VCaP (cell line): ENCODE data around the gene EVC2.

ENCODE experiments used
- H3K27ac ChIP-seq: fragments of 450-650 bp; 2 replicates; pipeline ENCODE4 v1.5.1; 2017
- TF ChIP-seq, protein P1 (sequence below): fragments of 450-650 bp; conservative IDR thresholded peaks from 2 replicates; pipeline ENCODE4 v1.5.1; 2017; ENCODE audit warnings: mild to moderate bottlenecking, moderate library complexity

Gene EVC2

DNA sequence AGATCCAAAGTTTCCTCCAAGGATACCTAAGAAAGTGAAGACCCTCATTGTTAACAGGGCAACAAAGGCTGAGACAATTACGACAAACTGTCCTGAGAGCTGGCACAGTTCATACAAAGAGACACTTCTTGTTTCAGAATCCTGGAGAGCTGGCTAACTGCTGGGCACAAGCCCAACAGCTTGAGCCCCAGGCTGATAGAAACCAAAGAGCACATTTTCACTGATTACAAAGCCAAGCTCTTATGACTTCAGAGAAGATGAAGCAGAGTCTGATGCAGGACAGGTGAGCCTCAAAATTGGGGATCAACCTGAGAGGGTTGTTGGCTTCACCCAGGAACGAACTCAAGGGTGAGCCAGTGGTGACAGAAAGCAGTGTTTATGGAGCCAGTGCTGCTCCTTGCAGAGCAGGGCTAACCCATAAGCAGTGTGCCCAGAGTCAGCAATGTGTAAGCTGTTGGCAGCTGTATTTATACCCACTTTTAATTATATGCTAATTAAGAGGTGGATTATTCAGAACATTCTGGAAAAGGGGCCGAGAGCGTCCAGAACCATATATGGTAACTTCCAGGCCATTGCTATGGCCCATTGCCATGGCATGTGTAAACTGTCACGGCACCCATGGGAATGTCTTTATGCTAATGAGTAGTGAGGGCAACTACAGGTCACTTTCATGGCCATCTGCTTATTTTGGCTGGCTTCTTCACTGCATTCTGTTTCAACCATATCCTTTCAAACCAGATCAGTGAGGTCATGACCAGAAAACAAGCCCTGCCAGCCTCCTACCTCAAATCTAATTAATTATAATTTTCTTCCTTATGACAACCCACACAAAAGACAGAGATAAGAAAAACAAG, 183.7 kb downstream of the EVC2 start:
- TF ChIP-seq, protein P1, sequence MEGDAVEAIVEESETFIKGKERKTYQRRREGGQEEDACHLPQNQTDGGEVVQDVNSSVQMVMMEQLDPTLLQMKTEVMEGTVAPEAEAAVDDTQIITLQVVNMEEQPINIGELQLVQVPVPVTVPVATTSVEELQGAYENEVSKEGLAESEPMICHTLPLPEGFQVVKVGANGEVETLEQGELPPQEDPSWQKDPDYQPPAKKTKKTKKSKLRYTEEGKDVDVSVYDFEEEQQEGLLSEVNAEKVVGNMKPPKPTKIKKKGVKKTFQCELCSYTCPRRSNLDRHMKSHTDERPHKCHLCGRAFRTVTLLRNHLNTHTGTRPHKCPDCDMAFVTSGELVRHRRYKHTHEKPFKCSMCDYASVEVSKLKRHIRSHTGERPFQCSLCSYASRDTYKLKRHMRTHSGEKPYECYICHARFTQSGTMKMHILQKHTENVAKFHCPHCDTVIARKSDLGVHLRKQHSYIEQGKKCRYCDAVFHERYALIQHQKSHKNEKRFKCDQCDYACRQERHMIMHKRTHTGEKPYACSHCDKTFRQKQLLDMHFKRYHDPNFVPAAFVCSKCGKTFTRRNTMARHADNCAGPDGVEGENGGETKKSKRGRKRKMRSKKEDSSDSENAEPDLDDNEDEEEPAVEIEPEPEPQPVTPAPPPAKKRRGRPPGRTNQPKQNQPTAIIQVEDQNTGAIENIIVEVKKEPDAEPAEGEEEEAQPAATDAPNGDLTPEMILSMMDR: no peak
- no peak overlapping the region for H3K27ac ChIP-seq

DNA sequence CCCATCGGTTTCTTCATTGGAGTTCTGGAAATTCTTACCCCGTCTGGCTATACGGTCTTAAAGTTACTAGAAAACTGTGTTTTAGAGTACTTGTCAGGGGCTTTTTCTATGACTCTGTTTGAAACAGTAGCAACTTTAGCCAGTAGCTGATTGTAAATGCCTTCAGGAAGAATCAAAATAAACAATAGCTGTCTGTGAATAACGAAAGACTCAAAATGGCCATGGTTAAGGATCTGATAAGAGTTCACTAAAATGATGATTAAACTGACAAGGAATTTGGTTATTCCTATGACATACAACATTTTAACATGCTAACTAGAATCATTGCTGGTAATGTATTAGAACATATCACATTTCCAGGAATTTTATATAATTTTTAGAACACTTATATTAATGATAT, 191.0 kb downstream of the EVC2 start:
- TF ChIP-seq, protein P1: no peak
- H3K27ac ChIP-seq: no peak overlapping the region

DNA sequence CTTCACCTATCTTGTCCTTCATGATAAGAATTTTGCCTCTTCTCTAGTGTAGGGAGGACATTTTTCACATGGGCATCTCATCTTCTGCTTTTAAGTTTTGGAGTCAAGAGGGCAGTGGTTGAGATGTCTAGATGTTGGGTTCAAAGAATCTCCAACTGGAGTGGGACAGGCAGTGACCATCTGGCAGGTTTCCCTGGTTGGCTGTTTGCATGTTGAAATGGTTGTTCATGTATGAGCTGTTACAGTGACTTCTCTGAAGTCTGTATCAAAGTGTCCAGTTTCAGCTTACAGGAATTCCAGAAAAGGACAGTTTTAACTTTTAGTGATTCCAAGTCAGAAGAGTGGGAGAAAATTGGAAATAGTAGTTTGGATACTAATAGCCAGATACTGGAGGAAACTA, 192.7 kb downstream of the EVC2 start:
- TF ChIP-seq, protein P1: no peak
- no peak overlapping the region for H3K27ac ChIP-seq
